Measurements from ENCODE around the gene MTSS2. TPM values are rescaled to one million over a fixed set of nuclear protein-coding genes. Genes with fewer than 3 reads are reported as not detected.

The MTSS2 gene
- total RNA-seq, 1 experiment from 2014 or later: 27.1 TPM

DNA sequence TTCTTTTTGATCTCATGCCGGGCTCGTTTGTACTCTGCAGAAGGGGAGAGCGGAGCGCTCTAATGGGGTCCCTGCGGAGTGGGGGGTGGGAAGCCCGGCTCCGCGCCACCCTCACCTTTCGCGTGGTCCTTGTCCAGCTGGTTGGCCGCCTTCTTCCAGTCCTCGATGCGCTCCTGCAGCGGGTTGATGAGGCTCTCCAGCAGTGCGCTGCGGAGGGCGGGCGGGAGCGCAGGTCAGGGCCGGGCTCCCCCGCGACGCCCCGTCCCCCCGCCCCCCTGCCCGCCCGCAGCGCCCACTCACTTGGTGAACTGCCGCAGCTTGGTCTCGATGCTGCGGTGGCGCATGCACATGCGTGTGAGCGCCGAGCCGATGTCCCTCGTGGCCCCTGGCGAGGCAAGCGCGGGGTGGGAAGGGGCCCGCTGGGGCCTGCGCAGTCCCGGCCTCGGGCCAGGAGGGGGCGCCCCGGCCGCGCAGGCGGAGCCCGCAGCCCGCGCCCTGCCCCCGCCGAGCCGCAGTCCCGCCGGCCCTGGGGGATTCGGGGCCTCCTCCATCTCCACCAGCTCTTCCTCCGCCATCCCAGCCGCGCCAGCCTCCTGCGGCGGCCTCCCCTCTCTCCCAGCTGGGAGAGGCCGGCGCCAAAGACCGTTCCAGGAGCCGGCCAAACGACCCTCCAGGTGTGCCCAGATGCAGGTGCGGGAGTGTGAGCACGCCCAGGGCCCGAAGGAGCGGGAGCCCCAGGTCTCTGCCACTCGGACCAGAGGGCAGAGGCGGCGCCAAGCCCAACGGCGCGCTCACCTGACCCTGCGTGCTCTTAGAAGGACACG lies 6.0 kb downstream of the MTSS2 start:
- no peak overlapping the region for H3K4me3 Mint-ChIP-seq (ENCODE audit: low read depth, unreplicated experiment)
- no peaks in the 10 kb centered on the region for H3K27me3 Mint-ChIP-seq (ENCODE audit: unreplicated experiment)
- no TSS peak for BruUV-seq (replicated peaks)
- H3K9me3 Mint-ChIP-seq (ENCODE audit: low read depth, unreplicated experiment): no peaks in the 10 kb centered on the region
- intact Hi-C loops (cut with micrococcal nuclease; ENCODE audit: unreplicated experiment): loop anchor here (10.0 kb wide), 2 partner anchors 65 to 95 kb away; no protein-coding TSS in a partner anchor
- DNase-seq: no peak
- H3K27ac Mint-ChIP-seq (ENCODE audit: unreplicated experiment): no peak overlapping the region
- peaks cover 29% of the 10 kb centered on the region for H3K36me3 Mint-ChIP-seq (ENCODE audit: insufficient read depth, unreplicated experiment)
- H3K4me1 Mint-ChIP-seq (ENCODE audit: low read depth, unreplicated experiment): no peaks in the 10 kb centered on the region
- CTCF ChIA-PET: interaction anchor here (1.1 to 1.9 kb wide), 2 partner anchors 8 to 91 kb away, joined by 3 to 5 read pairs; no protein-coding TSS in a partner anchor
- no peak for TF ChIP-seq CTCF (IDR thresholded peaks at IDR 0.05; ENCODE audit: unreplicated experiment)

- Mint-ChIP-seq H3K4me3 (ENCODE audit: low read depth, unreplicated experiment) (no peak overlapping the region), H3K36me3 (ENCODE audit: insufficient read depth, unreplicated experiment) (peaks cover 25% of the 10 kb centered on the region), H3K27me3 (ENCODE audit: unreplicated experiment) (no peaks in the 10 kb centered on the region), H3K9me3 (ENCODE audit: low read depth, unreplicated experiment) (no peaks in the 10 kb centered on the region), H3K27ac (ENCODE audit: unreplicated experiment) (no peak overlapping the region), H3K4me1 (ENCODE audit: low read depth, unreplicated experiment) (no peaks in the 10 kb centered on the region)
- no TSS peak for BruUV-seq (replicated peaks)
- intact Hi-C loops (cut with micrococcal nuclease; ENCODE audit: unreplicated experiment): no loop called here
- CTCF ChIA-PET: interaction anchor here (1.1 to 1.9 kb wide), 2 partner anchors 8 to 92 kb away, joined by 3 to 5 read pairs; no protein-coding TSS in a partner anchor
- no peak for DNase-seq
- no peak for TF ChIP-seq CTCF (IDR thresholded peaks at IDR 0.05; ENCODE audit: unreplicated experiment)
These were observed 6.8 kb downstream of the MTSS2 start for GRCh38 chr16:70678898-70679670.

DNA sequence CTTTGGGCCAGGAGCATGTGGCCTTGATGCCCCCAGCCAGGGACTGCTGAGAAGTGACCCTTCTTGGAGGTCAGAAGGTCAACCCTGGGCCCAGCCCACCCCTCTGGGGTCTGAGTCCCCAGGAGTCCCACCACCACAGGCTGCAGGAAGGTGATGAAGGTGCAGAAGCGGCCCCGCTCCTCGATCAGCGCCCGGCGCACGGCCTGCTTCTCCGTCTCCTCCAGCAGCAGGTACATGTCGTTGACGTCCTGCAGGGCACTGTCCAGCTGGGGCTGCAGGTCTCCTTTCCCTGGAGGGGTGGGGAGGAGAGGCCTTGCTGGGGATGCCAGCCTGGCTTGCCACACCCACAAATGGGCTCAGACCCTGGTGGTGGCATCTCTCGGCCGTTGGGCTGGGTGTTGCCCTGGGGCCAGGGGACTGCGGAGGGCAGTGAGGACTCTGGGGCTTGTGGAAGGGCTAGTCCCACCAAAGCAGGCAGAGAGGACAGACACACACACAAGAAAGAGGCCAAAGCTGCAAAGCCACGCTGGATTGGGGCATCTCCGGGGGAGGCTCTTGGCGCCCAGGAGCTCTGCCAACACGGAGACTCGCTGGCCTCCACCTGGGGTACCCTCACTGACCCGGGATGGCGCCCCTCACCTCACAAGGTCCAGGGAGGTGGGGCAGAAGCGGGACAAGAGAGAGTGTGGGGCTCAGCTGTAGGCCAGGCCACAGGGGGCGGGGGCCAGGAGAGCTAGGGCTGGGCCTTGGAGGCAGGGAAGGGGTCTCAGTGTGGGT lies 7.5 kb downstream of the MTSS2 start:
- Mint-ChIP-seq H3K36me3 (ENCODE audit: insufficient read depth, unreplicated experiment) (peaks cover 25% of the 10 kb centered on the region), H3K4me3 (ENCODE audit: low read depth, unreplicated experiment) (no peak overlapping the region), H3K27ac (ENCODE audit: unreplicated experiment) (no peak overlapping the region), H3K9me3 (ENCODE audit: low read depth, unreplicated experiment) (no peaks in the 10 kb centered on the region), H3K4me1 (ENCODE audit: low read depth, unreplicated experiment) (no peaks in the 10 kb centered on the region), H3K27me3 (ENCODE audit: unreplicated experiment) (no peaks in the 10 kb centered on the region)
- DNase-seq: no peak
- intact Hi-C loops (cut with micrococcal nuclease; ENCODE audit: unreplicated experiment): no loop called here
- no peak for TF ChIP-seq CTCF (IDR thresholded peaks at IDR 0.05; ENCODE audit: unreplicated experiment)
- BruUV-seq (replicated peaks): no TSS peak
- CTCF ChIA-PET: interaction anchor here (1.1 to 1.9 kb wide), 2 partner anchors 9 to 93 kb away, joined by 3 to 5 read pairs; no protein-coding TSS in a partner anchor

GRCh38 chr16:70677499-70678120 lies 8.2 kb downstream of the MTSS2 start:
- Mint-ChIP-seq H3K27me3 (ENCODE audit: unreplicated experiment) (no peaks in the 10 kb centered on the region), H3K4me3 (ENCODE audit: low read depth, unreplicated experiment) (no peak overlapping the region), H3K9me3 (ENCODE audit: low read depth, unreplicated experiment) (no peaks in the 10 kb centered on the region), H3K36me3 (ENCODE audit: insufficient read depth, unreplicated experiment) (peaks cover 21% of the 10 kb centered on the region), H3K27ac (ENCODE audit: unreplicated experiment) (no peak overlapping the region), H3K4me1 (ENCODE audit: low read depth, unreplicated experiment) (no peaks in the 10 kb centered on the region)
- no peak for TF ChIP-seq CTCF (IDR thresholded peaks at IDR 0.05; ENCODE audit: unreplicated experiment)
- CTCF ChIA-PET: interaction anchor here (1.9 kb wide), 1 partner anchor 93 kb away, joined by 5 read pairs; no protein-coding TSS in a partner anchor
- intact Hi-C loops (cut with micrococcal nuclease; ENCODE audit: unreplicated experiment): no loop called here
- DNase-seq: no peak
- BruUV-seq (replicated peaks): no TSS peak
